GM12878 (cell line): ENCODE measurements around the gene CACHD1. TPM values are rescaled to one million over a fixed set of nuclear protein-coding genes. Genes with fewer than 3 reads are reported as not detected.

Source experiments
- ATAC-seq: fragments of 200-7000 bp; cut with Tn5 transposase; 3 replicates; pipeline ENCODE4 v1.9.1; 2020; ENCODE audit warnings: mild to moderate bottlenecking, moderate library complexity
- BruUV-seq: library from RNA; stranded (reverse); fragments of 400-500 nt; replicated peaks from 2 replicates; lab custom pipeline; 2021; lab: Mats Ljungman, UMichigan
- CTCF ChIA-PET: fragments of 300-600 bp; sonication (Branson Sonifier 250); formaldehyde crosslinking; extraction: SDS; loops from one replicate; lab custom pipeline; 2021; ENCODE audit warnings: inconsistent platforms; lab: Yijun Ruan, JAX
- POLR2A ChIA-PET: fragments of 350-600 bp; formaldehyde crosslinking; extraction: SDS; loops from one replicate; lab custom pipeline; 2021; ENCODE audit warnings: inconsistent platforms; lab: Charles Lee
- RAD21 ChIA-PET: fragments of 300-600 bp; sonication (Branson Sonifier 250); formaldehyde crosslinking; loops from one replicate; lab custom pipeline; 2023; ENCODE audit warnings: antibody characterized with exemption; ENCODE audit not compliant: unreplicated experiment; lab: Charles Lee
- SMC1A ChIA-PET: fragments of 300-600 bp; sonication (Branson Sonifier 250); formaldehyde crosslinking; loops from one replicate; lab custom pipeline; 2023; ENCODE audit not compliant: unreplicated experiment, uncharacterized antibody; lab: Charles Lee
- DNase-seq: peaks from one replicate; pipeline ENCODE4 v3.0.0-alpha.2; 2011; ENCODE audit warnings: low read depth, low spot score
- FAIRE-seq: peaks from 3 replicates; lab custom pipeline; 2011; peaks lifted over from hg19 to GRCh38; lab: Jason Lieb, UNC
- H2AFZ ChIP-seq: 2 replicates; pipeline ENCODE4 v1.6.0; 2011; ENCODE audit warnings: low read depth, low read length, control low read depth; ENCODE audit not compliant: control insufficient read depth
- H3K27ac ChIP-seq: 2 replicates; pipeline ENCODE4 v1.5.1; 2011; ENCODE audit warnings: control low read depth; ENCODE audit not compliant: control insufficient read depth, insufficient read depth
- H3K27me3 ChIP-seq, 2 experiments: replicated peaks in 1 of 2; 2 replicates each; pipeline versions ENCODE4 v1.6.0 to v1.6.1; 2011; ENCODE audit warnings: low read length in 1 of 2; ENCODE audit not compliant: control insufficient read depth in 2 of 2, insufficient read depth in 2 of 2
- H3K36me3 ChIP-seq, 2 experiments: 2 replicates each; pipeline ENCODE4 v1.5.1; 2011; ENCODE audit warnings: low read length in 1 of 2; ENCODE audit not compliant: control insufficient read depth in 2 of 2, insufficient read depth in 2 of 2
- H3K4me1 ChIP-seq: 2 replicates; pipeline ENCODE4 v1.6.1; 2011; ENCODE audit warnings: mild to moderate bottlenecking, low read length, moderate library complexity, mixed read lengths; ENCODE audit not compliant: control insufficient read depth, insufficient read depth
- H3K4me2 ChIP-seq: 2 replicates; pipeline ENCODE4 v1.6.0; 2011; ENCODE audit warnings: control low read depth; ENCODE audit not compliant: control insufficient read depth, insufficient read depth
- H3K4me3 ChIP-seq: fragments of 200-600 bp; sonication (generic); 2 replicates; pipeline ENCODE4 v1.5.1; 2016
- H3K79me2 ChIP-seq: 2 replicates; pipeline ENCODE4 v1.6.0; 2011; ENCODE audit warnings: low read length; ENCODE audit not compliant: control insufficient read depth, insufficient read depth
- H3K9ac ChIP-seq: 2 replicates; pipeline ENCODE4 v1.8.0; 2011; ENCODE audit warnings: low read length, control low read depth, mixed read lengths; ENCODE audit not compliant: control insufficient read depth, insufficient read depth
- H3K9me3 ChIP-seq: replicated peaks from 3 replicates; pipeline ENCODE4 v1.5.1; 2011; ENCODE audit warnings: mild to moderate bottlenecking, low read length; ENCODE audit not compliant: control insufficient read depth, insufficient read depth
- H4K20me1 ChIP-seq: 2 replicates; pipeline ENCODE4 v1.6.0; 2011; ENCODE audit not compliant: control insufficient read depth, insufficient read depth
- ATF2 ChIP-seq: IDR thresholded peaks from 2 replicates; pipeline ENCODE4 v1.6.1; 2012; ENCODE audit warnings: low read length, inconsistent platforms
- BCLAF1 ChIP-seq: fragments of 450-650 bp; IDR thresholded peaks from 2 replicates; pipeline ENCODE4 v1.6.1; 2017; ENCODE audit warnings: antibody characterized with exemption, mild to moderate bottlenecking, moderate library complexity
- DPF2 ChIP-seq: fragments of 450-650 bp; IDR thresholded peaks from 2 replicates; pipeline ENCODE4 v1.6.1; 2017; ENCODE audit warnings: mild to moderate bottlenecking
- EGR1 ChIP-seq, 2 experiments: IDR thresholded peaks; 1 replicate in 1 of 2; 2 replicates in 1 of 2; pipeline ENCODE4 v1.6.1; 2011 to 2012; ENCODE audit warnings: low read depth in 2 of 2, low read length in 2 of 2, borderline replicate concordance in 1 of 2, mild to moderate bottlenecking in 1 of 2, moderate library complexity in 1 of 2
- HDAC2 ChIP-seq: fragments of 200-600 bp; sonication (generic); IDR thresholded peaks from 2 replicates; pipeline ENCODE4 v1.6.1; 2017
- KDM1A ChIP-seq: fragments of 200-600 bp; sonication (generic); IDR thresholded peaks from 2 replicates; pipeline ENCODE4 v1.6.1; 2016; ENCODE audit warnings: borderline replicate concordance
- KLF5 ChIP-seq: fragments of 450-650 bp; IDR thresholded peaks from 2 replicates; pipeline ENCODE4 v1.6.1; 2014; ENCODE audit warnings: mild to moderate bottlenecking; ENCODE audit not compliant: partially characterized antibody
- LARP7 ChIP-seq: fragments of 450-650 bp; IDR thresholded peaks from 2 replicates; pipeline ENCODE4 v1.6.1; 2017; ENCODE audit warnings: mild to moderate bottlenecking
- PAX8 ChIP-seq: fragments of 450-650 bp; IDR thresholded peaks from 2 replicates; pipeline ENCODE4 v1.6.1; 2017; ENCODE audit warnings: mild to moderate bottlenecking, moderate library complexity
- RELA ChIP-seq: fragments of 450-650 bp; IDR thresholded peaks from 2 replicates; pipeline ENCODE4 v1.8.0; 2014; ENCODE audit warnings: borderline replicate concordance; ENCODE audit not compliant: partially characterized antibody
- SREBF2 ChIP-seq: IDR thresholded peaks from 2 replicates; pipeline ENCODE4 v1.6.1; 2012; ENCODE audit warnings: mild to moderate bottlenecking, low read length
- TAF1 ChIP-seq: IDR thresholded peaks from 2 replicates; pipeline ENCODE4 v1.6.1; 2011; ENCODE audit warnings: mild to moderate bottlenecking, low read depth, low read length, borderline replicate concordance
- YBX1 ChIP-seq: fragments of 450-650 bp; IDR thresholded peaks from 2 replicates; pipeline ENCODE4 v1.6.1; 2016; ENCODE audit warnings: antibody characterized with exemption
- ZBED1 ChIP-seq: IDR thresholded peaks from 2 replicates; pipeline ENCODE4 v1.6.1; 2016; ENCODE audit warnings: borderline replicate concordance
- ZNF217 ChIP-seq: fragments of 450-650 bp; IDR thresholded peaks from 2 replicates; pipeline ENCODE4 v1.6.1; 2017; ENCODE audit warnings: antibody characterized with exemption, mild to moderate bottlenecking
- ZNF24 ChIP-seq: fragments of 450-650 bp; IDR thresholded peaks from 2 replicates; pipeline ENCODE4 v1.6.1; 2017; ENCODE audit warnings: antibody characterized with exemption, mild to moderate bottlenecking
- WGBS: methylation state at CpG from one replicate; pipeline ENCODE4 v1.1.6; 2016; ENCODE audit warnings: low lambda C conversion rate; ENCODE audit not compliant: insufficient replicate concordance, insufficient coverage; ENCODE audit errors: missing lambda C conversion rate; 5-methylcytosine and 5-hydroxymethylcytosine counted together
- in situ Hi-C: fragments of 300-500 bp; cut with MboI; formaldehyde crosslinking; loops from 9 replicates; pipeline ENCODE4 v1.14.3; 2018; ENCODE audit warnings: mixed read lengths
- intact Hi-C: fragments of 100-400 bp; cut with micrococcal nuclease; formaldehyde crosslinking; loops from one replicate; pipeline ENCODE4 v1.14.2; 2022; ENCODE audit not compliant: unreplicated experiment
- polyA plus RNA-seq, 11 experiments: library from polyadenylated mRNA; depleted of rRNA in 4 of 11; unstranded in 6 of 11; stranded (reverse) in 5 of 11; fragments of >200 nt; fragmentation: Nextera tagmentation in 4 of 11; fragmentation: Illumina TruSeq in 1 of 11; extraction: Ambion mirVana in 4 of 11; extraction: Trizol in 1 of 11; gene quantifications; 1 replicate in 1 of 11; 2 replicates in 10 of 11; pipeline versions ENCODE4 v1.2.1 to v1.2.3, GENCODE V29; 2011 to 2016; ENCODE audit warnings: inconsistent platforms in 2 of 11, missing spikeins in 2 of 11, low read depth in 1 of 11
- total RNA-seq, 4 experiments: library from RNA; depleted of rRNA in 3 of 4; stranded (reverse); fragments of >200 nt in 3 of 4; fragmentation: Illumina TruSeq in 1 of 4; extraction: Trizol in 1 of 4; gene quantifications; 2 replicates each; pipeline versions ENCODE4 v1.2.1 to v1.2.3, GENCODE V29; 2013 to 2021

The CACHD1 gene
- total and polyA plus RNA-seq, 10 of the 15 experiments (the other 5 are each of a cell fraction or from before 2014, with no cell fraction given): 0.03 TPM; not detected in 9

GRCh38 chr1:64526312-64526711 is 56.4 kb downstream of the CACHD1 start:
- Histone ChIP-seq H3K27me3 (no peaks in the 10 kb centered on the region; a peak in 1 of 4 replicates), H3K27ac (no peak overlapping the region), H3K9me3 (no peaks in the 10 kb centered on the region), H3K4me1 (no peaks in the 10 kb centered on the region), H2AFZ (no peak overlapping the region), H3K9ac (no peak overlapping the region), H3K36me3 (no peaks in the 10 kb centered on the region), H3K4me3 (no peak overlapping the region), H4K20me1 (no peaks in the 10 kb centered on the region), H3K4me2 (no peak overlapping the region), H3K79me2 (no peaks in the 10 kb centered on the region)
- SMC1A ChIA-PET: no interaction called here
- RAD21 ChIA-PET: no interaction called here
- BruUV-seq: no TSS peak
- no peak for DNase-seq
- no peak for ATAC-seq
- no peak for FAIRE-seq
- CTCF ChIA-PET: no interaction called here
- TF ChIP-seq TAF1 (no peak), DPF2 (no peak), ZBED1 (no peak), KLF5 (no peak), BCLAF1 (no peak), LARP7 (no peak), RELA (no peak), ATF2 (no peak), KDM1A (no peak), ZNF24 (no peak), SREBF2 (no peak), ZNF217 (no peak), HDAC2 (no peak), EGR1 (IDR thresholded peaks at IDR 0.05; ENCODE audit: borderline replicate concordance in 1 of 2, low read depth in 2 of 2, low read length in 2 of 2) (no peak), PAX8 (no peak), YBX1 (no peak)
- in situ Hi-C loops (no loop called here), intact Hi-C loops (no loop called here)
- POLR2A ChIA-PET: no interaction called here
- 0% methylated on average over 3 of the region's 3 CpGs for WGBS
